ENCODE results near the gene TOMM20.

DNA sequence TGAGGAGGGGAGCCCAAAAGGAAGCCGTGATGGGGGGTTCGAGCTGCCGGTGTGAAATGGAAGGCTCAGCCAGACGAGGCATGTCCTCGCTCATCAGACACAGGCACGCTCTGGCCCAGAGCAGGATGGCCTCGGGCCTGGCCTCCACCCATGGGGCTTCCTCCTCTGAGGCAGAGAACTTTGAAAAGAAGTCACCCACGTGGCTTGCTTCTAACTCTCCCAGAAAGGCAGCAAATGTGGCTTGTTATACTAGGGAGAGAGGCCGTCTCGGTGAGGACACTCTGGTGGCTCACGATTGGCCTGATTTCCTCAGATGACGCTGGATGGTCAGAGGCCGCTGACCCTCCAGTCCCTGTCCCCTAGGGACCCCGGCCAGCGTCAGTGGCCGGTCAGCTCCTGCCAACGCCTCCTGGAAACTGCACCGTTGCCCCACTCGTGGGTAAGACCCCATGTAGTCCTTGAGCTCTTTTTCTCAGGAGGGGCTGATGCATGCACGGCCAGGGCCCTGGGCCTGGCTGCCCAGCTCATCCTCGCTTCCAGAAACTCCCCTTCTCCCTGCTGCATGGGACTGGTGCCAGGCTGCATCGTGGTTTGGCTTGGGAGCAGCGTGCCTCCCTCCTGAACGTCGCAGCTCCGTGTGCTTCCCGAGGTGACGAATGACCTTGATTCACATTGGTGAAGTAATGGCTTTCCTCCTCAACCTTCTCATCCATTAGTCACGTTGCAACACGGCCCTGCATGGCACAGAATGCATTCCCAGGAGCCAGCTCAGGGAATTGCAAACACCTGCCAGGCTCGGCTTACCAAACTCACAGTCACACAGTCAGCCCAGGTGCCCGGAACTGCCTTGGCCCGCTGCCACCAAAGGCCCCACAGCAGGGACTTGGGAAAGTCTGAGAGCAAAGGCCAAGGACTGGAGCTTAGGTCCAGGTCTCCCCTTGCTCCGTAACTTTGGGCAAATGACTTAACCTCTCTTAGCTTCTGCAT, 58.8 kb downstream of the TOMM20 start:
- TF ChIP-seq, protein P1, sequence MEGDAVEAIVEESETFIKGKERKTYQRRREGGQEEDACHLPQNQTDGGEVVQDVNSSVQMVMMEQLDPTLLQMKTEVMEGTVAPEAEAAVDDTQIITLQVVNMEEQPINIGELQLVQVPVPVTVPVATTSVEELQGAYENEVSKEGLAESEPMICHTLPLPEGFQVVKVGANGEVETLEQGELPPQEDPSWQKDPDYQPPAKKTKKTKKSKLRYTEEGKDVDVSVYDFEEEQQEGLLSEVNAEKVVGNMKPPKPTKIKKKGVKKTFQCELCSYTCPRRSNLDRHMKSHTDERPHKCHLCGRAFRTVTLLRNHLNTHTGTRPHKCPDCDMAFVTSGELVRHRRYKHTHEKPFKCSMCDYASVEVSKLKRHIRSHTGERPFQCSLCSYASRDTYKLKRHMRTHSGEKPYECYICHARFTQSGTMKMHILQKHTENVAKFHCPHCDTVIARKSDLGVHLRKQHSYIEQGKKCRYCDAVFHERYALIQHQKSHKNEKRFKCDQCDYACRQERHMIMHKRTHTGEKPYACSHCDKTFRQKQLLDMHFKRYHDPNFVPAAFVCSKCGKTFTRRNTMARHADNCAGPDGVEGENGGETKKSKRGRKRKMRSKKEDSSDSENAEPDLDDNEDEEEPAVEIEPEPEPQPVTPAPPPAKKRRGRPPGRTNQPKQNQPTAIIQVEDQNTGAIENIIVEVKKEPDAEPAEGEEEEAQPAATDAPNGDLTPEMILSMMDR (IDR thresholded peaks at IDR 0.05), result no peak
- no peak for TF ChIP-seq POLR2A (IDR thresholded peaks at IDR 0.05)

All from thyroid gland (tissue), 4 donors.